PC-3 (cell line): ENCODE results near the gene TIMP3. TPM values are rescaled to one million over a fixed set of nuclear protein-coding genes. Genes with fewer than 3 reads are reported as not detected.

Source experiments
- ATAC-seq: fragments of 200-7000 bp; cut with Tn5 transposase; 2 replicates; pipeline ENCODE4 v1.9.1; 2020; ENCODE audit warnings: mild to moderate bottlenecking, moderate library complexity
- BruUV-seq: library from RNA; stranded (reverse); fragments of 400-500 nt; replicated peaks from 2 replicates; lab custom pipeline; 2021; lab: Mats Ljungman, UMichigan
- CTCF ChIA-PET: fragments of 300-600 bp; sonication (Branson Sonifier 250); formaldehyde crosslinking; loops from one replicate; lab custom pipeline; 2022; ENCODE audit warnings: antibody characterized with exemption; lab: Charles Lee
- POLR2A ChIA-PET: fragments of 300-600 bp; sonication (Branson Sonifier 250); formaldehyde crosslinking; loops from one replicate; lab custom pipeline; 2022; ENCODE audit warnings: antibody characterized with exemption; ENCODE audit not compliant: unreplicated experiment; lab: Charles Lee
- DNase-seq: peaks from one replicate; pipeline ENCODE4 v3.0.0-alpha.2; 2015
- H2AFZ ChIP-seq: fragments of 300-600 bp; sonication (generic); 2 replicates; pipeline ENCODE4 v1.6.0; 2016; ENCODE audit warnings: antibody characterized with exemption, low read length
- H3F3A ChIP-seq: fragments of 300-600 bp; sonication (generic); one replicate; pipeline ENCODE4 v1.6.0; 2017; ENCODE audit warnings: antibody characterized with exemption, low read length, control low read depth, mild to moderate bottlenecking; ENCODE audit not compliant: unreplicated experiment
- H3K27ac ChIP-seq: fragments of 300-600 bp; sonication (generic); 2 replicates; pipeline ENCODE4 v1.5.1; 2016; ENCODE audit warnings: mild to moderate bottlenecking, low read length
- H3K27me3 ChIP-seq: fragments of 300-600 bp; sonication (generic); 2 replicates; pipeline ENCODE4 v1.6.1; 2016; ENCODE audit warnings: low read length, mixed read lengths
- H3K36me3 ChIP-seq: fragments of 300-600 bp; sonication (generic); 2 replicates; pipeline ENCODE4 v1.6.1; 2016; ENCODE audit warnings: low read depth, mixed run types, low read length, mixed read lengths
- H3K4me1 ChIP-seq: fragments of 300-600 bp; sonication (generic); 2 replicates; pipeline ENCODE4 v1.5.1; 2016; ENCODE audit warnings: low read length; ENCODE audit not compliant: insufficient read depth
- H3K4me2 ChIP-seq: fragments of 300-600 bp; sonication (generic); 2 replicates; pipeline ENCODE4 v1.6.0; 2016; ENCODE audit warnings: low read length
- H3K4me3 ChIP-seq: fragments of 300-600 bp; sonication (generic); 2 replicates; pipeline ENCODE4 v1.5.1; 2016; ENCODE audit warnings: mild to moderate bottlenecking, low read length, mixed read lengths
- H3K79me2 ChIP-seq: fragments of 300-600 bp; sonication (generic); 2 replicates; pipeline ENCODE4 v1.6.1; 2017; ENCODE audit warnings: low read length, mixed read lengths
- H3K9ac ChIP-seq: fragments of 300-600 bp; sonication (generic); 2 replicates; pipeline ENCODE4 v1.6.0; 2016; ENCODE audit warnings: mild to moderate bottlenecking, low read length
- H3K9me2 ChIP-seq: fragments of 300-600 bp; sonication (generic); replicated peaks from 2 replicates; pipeline ENCODE4 v1.6.1; 2016; ENCODE audit warnings: mixed run types, low read length, mixed read lengths
- H3K9me3 ChIP-seq: fragments of 300-600 bp; sonication (generic); 2 replicates; pipeline ENCODE4 v1.6.1; 2016; ENCODE audit warnings: low read length, mixed read lengths
- H4K20me1 ChIP-seq: fragments of 300-600 bp; sonication (generic); 2 replicates; pipeline ENCODE4 v1.6.1; 2016; ENCODE audit warnings: low read length, mixed read lengths
- CTCF ChIP-seq: fragments of 300-600 bp; sonication (generic); conservative IDR thresholded peaks from 2 replicates; pipeline ENCODE4 v1.5.1; 2017; ENCODE audit warnings: antibody characterized with exemption, low read depth, mild to moderate bottlenecking, low read length
- EZH2 ChIP-seq: fragments of 300-600 bp; sonication (generic); IDR thresholded peaks from one replicate; pipeline ENCODE4 v1.6.1; 2017; ENCODE audit warnings: antibody characterized with exemption, mild to moderate bottlenecking, low read length; ENCODE audit not compliant: unreplicated experiment
- EZH2phosphoT487 ChIP-seq: fragments of 300-600 bp; sonication (generic); IDR thresholded peaks from 2 replicates; pipeline ENCODE4 v1.6.1; 2018; ENCODE audit warnings: mild to moderate bottlenecking, antibody characterized with exemption, low read length, borderline replicate concordance
- intact Hi-C: fragments of 100-400 bp; cut with micrococcal nuclease; formaldehyde crosslinking; loops from 2 replicates; pipeline ENCODE4 v1.9.0; 2023
- total RNA-seq: library from RNA; depleted of rRNA; stranded (reverse); fragments of >200 nt; gene quantifications from 2 replicates; pipeline ENCODE4 v1.2.3, GENCODE V29; 2014

The TIMP3 gene
- total RNA-seq, 1 experiment from 2014 or later = not detected

GRCh38 chr22:32781695-32782094 lies 19.8 kb upstream of the TIMP3 start:
- H3K27ac ChIP-seq = no peak overlapping the region
- CTCF ChIA-PET = no interaction called here
- no peaks in the 10 kb centered on the region for H4K20me1 ChIP-seq
- ATAC-seq (no peak), DNase-seq (no peak)
- intact Hi-C loops = no loop called here
- POLR2A ChIA-PET = no interaction called here
- no peaks in the 10 kb centered on the region for H3K79me2 ChIP-seq
- H3K27me3 ChIP-seq = no peaks in the 10 kb centered on the region
- no peaks in the 10 kb centered on the region for H3K9me2 ChIP-seq
- BruUV-seq = no TSS peak
- H3K9me3 ChIP-seq = no peaks in the 10 kb centered on the region
- no peaks in the 10 kb centered on the region for H3K36me3 ChIP-seq
- no peak overlapping the region for H3K4me2 ChIP-seq
- no peaks in the 10 kb centered on the region for H3F3A ChIP-seq
- H3K4me3 ChIP-seq = no peak overlapping the region
- no peak overlapping the region for H2AFZ ChIP-seq
- no peaks in the 10 kb centered on the region for H3K4me1 ChIP-seq
- TF ChIP-seq EZH2 (no peak), EZH2phosphoT487 (no peak), CTCF (no peak)
- no peak overlapping the region for H3K9ac ChIP-seq

GRCh38 chr22:32785321-32786026 lies 16.0 kb upstream of the TIMP3 start:
- TF ChIP-seq CTCF (no peak), EZH2phosphoT487 (no peak), EZH2 (no peak)
- intact Hi-C loops = no loop called here
- H3K9me2 ChIP-seq = no peaks in the 10 kb centered on the region
- H3K9ac ChIP-seq = no peak overlapping the region
- no TSS peak for BruUV-seq
- H3F3A ChIP-seq = no peaks in the 10 kb centered on the region
- H3K4me2 ChIP-seq = no peak overlapping the region
- no peaks in the 10 kb centered on the region for H3K27me3 ChIP-seq
- H3K9me3 ChIP-seq = no peaks in the 10 kb centered on the region
- H3K4me1 ChIP-seq = no peaks in the 10 kb centered on the region
- no peak overlapping the region for H3K27ac ChIP-seq
- CTCF ChIA-PET = no interaction called here
- POLR2A ChIA-PET = no interaction called here
- no peak for DNase-seq
- H3K79me2 ChIP-seq = no peaks in the 10 kb centered on the region
- H3K36me3 ChIP-seq = no peaks in the 10 kb centered on the region
- H3K4me3 ChIP-seq = no peak overlapping the region
- no peaks in the 10 kb centered on the region for H4K20me1 ChIP-seq
- H2AFZ ChIP-seq = no peak overlapping the region
- no peak for ATAC-seq

- no peak for TF ChIP-seq EZH2
- Histone ChIP-seq H3K27me3 (no peaks in the 10 kb centered on the region), H3K79me2 (no peaks in the 10 kb centered on the region), H3K4me3 (no peak overlapping the region), H3F3A (no peaks in the 10 kb centered on the region), H3K4me2 (no peak overlapping the region), H3K9ac (no peak overlapping the region), H3K9me3 (no peaks in the 10 kb centered on the region), H3K4me1 (no peaks in the 10 kb centered on the region), H3K9me2 (no peaks in the 10 kb centered on the region), H3K27ac (no peak overlapping the region), H2AFZ (no peak overlapping the region), H4K20me1 (no peaks in the 10 kb centered on the region), H3K36me3 (no peaks in the 10 kb centered on the region)
- BruUV-seq = no TSS peak
- intact Hi-C loops = no loop called here
- DNase-seq (no peak), ATAC-seq (no peak)
- ChIA-PET CTCF (no interaction called here), POLR2A (no interaction called here)
Observed at GRCh38 chr22:32786027-32786418, 15.5 kb upstream of the TIMP3 start.
